ENCODE results near the gene PLD4.
"Not testable (repeated sequence)": the region's sequence is repeated elsewhere in the genome, so short reads cannot be mapped to it uniquely, and the experiment has no call there.

Gene PLD4

DNA sequence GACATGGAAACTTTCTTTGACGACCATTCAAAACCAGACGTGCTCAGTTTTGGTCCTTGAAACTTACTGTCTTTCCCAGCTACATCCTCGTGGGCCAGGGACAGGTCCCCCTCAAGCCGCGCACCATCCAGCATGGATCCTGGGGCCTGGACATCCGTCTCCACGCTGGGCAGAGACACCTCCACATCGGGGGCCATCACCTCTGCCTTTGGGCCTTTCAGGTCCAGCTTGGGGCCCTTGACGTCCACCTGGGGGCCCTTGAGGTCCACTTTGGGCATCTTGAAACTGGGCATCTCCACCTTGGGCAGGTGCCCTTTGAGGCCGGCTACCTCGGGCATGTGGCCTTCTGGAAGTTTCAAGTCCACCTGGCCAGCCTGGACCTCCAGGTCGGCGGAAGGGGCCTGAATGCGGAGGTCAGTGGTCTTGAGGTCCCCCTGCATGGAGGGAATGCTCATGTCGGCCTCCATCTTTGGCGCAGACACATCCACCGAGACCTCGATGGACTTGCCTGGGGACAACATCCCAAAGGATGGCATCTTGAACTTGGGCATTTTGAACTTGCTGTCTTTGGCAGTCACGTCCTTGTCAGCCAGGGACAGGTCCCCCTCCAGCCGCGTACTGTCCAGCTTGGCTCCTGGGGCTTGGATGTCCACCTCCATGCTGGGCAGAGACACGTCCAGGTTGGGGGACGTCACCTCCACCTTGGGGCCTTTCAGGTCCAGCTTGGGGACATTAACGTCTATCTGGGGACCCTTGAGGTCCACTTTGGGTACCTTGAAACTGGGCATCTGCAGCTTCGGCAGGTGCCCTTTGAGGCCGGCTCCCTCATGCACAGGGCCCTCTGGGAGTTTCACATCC is 17.1 kb downstream of the PLD4 start:
- DNase-seq (ENCODE audit: low spot score) = no peak

DNA sequence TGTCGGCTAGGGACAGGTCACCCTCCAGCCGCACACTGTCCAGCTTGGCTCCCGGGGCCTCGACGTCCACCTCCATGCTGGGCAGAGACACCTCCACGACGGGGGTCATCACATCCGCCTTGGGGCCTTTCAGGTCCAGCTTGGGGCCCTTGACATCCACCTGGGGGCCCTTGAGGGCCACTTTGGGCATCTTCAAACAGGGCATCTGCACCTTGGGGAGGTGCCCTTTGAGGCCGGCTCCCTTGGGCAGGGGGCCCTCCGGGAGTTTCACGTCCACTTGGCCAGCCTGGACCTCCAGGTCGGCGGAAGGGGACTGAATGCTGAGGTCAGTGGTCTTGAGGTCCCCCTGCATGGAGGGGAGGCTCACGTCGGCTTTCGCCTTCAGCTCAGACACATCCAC is 17.9 kb downstream of the PLD4 start:
- no peak for DNase-seq (ENCODE audit: low spot score)

DNA sequence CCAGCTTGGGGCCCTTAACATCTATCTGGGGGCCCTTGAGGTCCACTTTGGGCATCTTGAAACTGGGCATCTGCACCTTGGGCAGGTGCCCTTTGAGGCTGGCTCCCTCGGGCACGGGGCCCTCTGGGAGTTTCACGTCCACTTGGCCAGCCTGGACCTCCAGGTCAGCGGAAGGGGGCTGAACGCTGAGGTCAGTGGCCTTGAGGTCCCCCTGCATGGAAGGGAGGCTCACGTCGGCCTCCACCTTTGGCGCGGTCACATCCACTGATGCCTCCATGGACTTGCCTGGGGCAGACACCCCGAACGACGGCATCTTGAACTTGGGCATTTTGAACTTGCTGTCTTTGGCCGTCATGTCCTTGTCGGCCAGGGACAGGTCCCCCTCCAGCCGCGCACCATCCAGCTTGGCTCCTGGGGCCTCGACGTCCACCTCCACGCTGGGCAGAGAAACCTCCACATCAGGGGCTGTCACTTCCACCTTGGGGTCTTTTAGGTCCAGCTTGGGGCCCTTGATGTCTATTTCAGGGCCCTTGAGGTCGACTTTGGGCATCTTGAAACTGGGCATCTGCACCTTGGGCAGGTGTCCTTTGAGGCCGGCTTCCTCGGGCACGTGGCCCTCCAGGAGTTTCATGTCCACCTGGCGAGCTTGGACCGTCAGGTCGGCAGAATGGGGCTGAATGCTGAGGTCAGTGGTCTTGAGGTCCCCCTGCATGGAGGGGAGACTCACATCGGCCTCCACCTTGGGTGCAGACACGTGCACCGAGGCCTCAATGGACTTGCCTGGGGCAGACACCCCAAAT is 18.7 kb downstream of the PLD4 start:
- not testable (repeated sequence) for DNase-seq (ENCODE audit: low spot score)

DNA sequence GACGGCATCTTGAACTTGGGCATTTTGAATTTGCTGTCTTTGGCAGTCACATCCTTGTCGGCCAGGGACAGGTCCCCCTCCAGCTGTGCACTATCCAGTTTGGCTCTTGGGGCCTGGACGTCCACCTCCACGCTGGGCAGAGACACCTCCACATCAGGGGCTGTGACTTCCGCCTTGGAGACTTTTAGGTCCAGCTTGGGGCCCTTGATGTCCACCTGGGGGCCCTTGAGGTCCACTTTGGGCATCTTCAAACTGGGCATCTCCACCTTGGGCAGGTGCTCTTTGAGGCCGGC is 19.3 kb downstream of the PLD4 start:
- DNase-seq (ENCODE audit: low spot score) = not testable (repeated sequence)

DNA sequence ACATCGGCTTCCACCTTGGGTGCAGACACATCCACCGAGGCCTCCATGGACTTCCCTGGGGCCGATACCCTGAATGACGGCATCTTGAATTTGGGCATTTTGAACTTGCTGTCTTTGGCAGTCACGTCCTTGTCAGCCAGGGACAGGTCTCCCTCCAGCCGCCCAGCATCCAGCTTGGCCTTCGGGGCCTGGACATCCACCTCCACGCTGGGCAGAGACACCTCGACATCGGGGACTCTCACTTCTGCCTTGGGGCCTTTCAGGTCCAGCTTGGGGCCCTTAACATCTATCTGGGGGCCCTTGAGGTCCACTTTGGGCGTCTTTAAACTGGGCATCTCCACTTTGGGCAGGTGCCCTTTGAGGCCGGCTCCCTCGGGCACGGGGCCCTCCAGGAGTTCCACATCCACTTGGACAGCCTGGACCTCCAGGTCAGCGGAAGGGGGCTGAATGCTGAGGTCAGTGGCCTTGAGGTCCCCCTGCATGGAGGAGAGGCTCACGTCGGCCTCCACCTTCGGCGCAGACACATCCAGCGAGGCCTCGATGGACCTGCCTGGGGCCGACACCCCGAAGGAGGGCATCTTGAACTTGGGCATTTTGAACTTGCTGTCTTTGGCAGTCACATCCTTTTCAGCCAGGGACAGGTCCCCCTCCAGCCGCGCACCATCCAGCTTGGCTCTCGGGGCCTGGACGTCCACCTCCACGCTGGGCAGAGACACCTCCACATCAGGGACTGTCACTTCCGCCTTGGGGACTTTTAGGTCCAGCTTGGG is 19.9 kb downstream of the PLD4 start:
- DNase-seq (ENCODE audit: low spot score) = not testable (repeated sequence)

DNA sequence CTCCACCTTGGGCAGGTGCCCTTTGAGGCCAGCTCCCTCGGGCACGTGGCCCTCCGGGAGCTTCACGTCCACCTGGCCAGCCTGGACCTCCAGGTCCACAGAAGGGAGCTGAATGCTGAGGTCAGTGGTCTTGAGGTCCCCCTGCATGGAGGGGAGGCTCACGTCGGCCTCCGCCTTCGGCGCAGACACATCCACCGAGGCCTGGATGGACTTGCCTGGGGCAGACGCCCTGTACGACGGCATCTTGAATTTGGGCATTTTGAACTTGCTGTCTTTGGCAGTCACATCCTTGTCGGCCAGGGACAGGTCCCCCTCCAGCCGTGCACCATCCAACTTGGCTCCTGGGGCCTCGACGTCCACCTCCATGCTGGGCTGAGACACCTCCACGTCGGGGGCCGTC is 20.6 kb downstream of the PLD4 start:
- DNase-seq (ENCODE audit: low spot score) = not testable (repeated sequence)

DNA sequence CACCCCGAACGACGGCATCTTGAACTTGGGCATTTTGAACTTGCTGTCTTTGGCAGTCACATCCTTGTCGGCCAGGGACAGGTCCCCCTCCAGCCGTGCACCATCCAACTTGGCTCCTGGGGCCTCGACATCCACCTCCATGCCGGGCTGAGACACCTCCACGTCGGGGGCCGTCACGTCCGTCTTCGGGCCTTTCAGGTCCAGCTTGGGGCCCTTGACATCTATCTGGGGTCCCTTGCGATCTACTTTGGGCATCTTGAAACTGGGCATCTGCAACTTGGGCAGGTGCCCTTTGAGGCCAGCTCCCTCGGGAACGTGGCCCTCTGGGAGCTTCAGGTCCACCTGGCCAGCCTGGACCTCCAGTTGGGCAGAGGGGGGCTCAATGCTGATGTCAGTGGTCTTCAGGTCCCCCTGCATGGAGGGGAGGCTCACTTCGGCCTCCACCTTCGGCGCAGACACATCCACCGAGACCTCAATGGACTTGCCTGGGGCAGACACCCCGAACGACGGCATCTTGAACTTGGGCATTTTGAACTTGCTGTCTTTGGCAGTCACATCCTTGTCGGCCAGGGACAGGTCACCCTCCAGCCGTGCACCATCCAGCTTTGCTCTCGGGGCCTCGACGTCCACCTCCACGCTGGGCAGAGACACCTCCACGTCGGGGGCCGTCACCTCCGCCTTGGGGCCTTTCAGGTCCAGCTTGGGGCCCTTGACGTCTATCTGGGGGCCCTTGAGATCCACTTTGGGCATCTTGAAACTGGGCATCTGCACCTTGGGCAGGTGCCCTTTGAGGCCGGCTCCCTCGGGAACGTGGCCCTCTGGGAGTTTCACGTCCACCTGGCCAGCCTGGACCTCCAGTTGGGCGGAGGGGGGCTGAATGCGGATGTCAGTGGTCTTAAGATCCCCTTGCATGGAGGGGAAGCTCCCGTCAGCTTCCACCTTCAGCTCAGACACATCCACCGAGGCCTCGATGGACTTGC is 21.6 kb downstream of the PLD4 start:
- DNase-seq (ENCODE audit: low spot score) = not testable (repeated sequence)

DNA sequence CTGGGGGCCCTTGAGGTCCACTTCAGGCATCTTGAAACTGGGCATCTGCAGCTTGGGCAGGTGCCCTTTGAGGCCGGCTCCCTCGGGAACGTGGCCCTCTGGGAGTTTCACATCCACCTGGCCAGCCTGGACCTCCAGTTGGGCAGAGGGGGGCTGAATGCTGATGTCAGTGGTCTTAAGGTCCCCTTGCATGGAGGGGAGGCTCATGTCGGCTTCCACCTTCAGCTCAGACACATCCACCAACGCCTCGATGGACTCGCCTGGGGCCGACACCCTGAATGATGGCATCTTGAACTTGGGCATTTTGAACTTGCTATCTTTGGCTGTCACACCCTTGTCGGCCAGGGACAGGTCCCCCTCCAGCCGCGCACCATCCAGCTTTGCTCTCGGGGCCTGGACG is 22.5 kb downstream of the PLD4 start:
- not testable (repeated sequence) for DNase-seq (ENCODE audit: low spot score)

DNA sequence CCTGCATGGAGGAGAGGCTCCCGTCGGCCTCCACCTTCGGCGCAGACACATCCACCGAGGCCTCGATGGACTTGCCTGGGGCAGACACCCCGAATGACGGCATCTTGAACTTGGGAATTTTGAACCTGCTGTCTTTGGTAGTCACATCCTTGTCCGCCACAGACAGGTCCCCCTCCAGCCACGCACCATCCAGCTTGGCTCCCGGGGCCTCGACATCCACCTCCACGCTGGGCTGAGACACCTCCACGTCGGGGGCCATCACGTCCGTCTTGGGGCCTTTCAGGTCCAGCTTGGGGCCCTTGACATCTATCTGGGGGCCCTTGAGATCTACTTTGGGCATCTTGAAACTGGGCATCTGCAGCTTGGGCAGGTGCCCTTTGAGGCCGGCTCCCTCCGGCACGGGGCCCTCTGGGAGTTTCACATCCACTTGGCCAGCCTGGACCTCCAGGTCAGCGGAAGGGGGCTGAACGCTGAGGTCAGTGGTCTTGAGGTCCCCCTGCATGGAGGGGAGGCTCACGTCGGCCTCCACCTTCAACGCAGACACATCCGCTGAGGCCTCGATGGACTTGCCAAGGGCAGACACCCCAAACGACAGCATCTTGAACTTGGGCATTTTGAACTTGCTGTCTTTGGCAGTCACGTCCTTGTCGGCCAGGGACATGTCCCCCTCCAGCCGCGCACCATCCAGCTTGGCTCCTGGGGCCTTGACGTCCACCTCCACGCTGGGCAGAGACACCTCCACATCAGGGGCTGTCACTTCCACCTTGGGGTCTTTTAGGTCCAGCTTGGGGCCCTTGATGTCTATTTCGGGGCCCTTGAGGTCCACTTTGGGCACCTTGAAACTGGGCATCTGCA is 23.4 kb downstream of the PLD4 start:
- DNase-seq (ENCODE audit: low spot score) = not testable (repeated sequence)

DNA sequence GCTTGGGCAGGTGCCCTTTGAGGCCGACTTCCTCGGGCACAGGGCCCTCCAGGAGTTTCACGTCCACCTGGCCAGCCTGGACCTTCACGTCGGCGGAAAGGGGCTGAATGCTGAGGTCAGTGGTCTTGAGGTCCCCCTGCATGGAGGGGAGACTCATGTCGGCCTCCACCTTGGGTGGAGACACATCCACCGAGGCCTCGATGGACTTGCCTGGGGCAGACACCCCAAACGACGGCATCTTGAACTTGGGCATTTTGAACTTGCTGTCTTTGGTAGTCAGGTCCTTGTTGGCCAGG is 24.0 kb downstream of the PLD4 start:
- DNase-seq (ENCODE audit: low spot score) = no peak

DNA sequence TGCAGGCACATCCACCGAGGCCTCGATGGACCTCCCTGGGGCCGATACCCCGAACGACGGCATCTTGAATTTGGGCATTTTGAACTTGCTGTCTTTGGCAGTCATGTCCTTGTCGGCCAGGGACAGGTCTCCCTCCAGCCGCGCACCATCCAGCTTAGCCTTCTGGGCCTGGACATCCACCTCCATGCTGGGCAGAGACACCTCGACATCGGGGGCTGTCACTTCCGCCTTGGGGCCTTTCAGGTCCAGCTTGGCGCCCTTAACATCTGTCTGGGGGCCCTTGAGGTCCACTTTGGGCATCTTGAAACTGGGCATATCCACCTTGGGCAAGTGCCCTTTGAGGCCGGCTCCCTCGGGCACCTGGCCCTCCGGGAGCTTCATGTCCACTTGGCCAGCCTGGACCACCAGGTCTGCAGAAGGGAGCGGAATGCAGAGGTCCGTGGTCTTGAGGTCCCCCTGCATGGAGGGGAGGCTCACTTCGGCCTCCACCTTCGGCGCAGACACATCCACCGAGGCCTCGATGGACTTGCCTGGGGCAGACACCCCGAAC is 24.8 kb downstream of the PLD4 start:
- not testable (repeated sequence) for DNase-seq (ENCODE audit: low spot score)

DNA sequence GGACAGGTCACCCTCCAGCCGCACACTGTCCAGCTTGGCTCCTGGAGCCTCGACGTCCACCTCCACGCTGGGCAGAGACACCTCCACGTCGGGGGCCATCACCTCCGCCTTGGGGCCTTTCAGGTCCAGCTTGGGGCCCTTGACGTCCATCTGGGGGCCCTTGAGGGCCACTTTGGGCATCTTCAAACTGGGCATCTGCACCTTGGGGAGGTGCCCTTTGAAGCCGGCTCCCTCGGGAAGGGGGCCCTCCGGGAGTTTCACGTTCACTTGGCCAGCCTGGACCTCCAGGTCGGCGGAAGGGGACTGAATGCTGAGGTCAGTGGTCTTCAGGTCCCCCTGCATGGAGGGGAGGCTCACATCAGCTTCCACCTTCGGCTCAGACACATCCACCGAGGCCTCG is 25.3 kb downstream of the PLD4 start:
- DNase-seq (ENCODE audit: low spot score) = no peak

DNA sequence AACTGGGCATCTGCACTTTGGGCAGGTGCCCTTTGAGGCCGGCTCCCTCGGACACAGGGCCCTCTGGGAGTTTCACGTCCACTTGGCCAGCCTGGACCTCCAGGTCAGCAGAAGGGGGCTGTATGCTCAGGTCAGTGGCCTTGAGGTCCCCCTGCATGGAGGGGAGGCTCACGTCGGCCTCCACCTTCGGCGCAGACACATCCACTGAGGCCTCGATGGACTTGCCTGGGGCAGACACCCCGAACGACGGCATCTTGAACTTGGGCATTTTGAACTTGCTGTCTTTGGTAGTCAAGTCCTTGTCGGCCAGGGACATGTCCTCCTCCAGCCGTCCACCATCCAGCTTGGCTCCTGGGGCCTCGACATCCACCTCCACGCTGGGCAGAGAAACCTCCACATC is 26.0 kb downstream of the PLD4 start:
- not testable (repeated sequence) for DNase-seq (ENCODE audit: low spot score)

DNA sequence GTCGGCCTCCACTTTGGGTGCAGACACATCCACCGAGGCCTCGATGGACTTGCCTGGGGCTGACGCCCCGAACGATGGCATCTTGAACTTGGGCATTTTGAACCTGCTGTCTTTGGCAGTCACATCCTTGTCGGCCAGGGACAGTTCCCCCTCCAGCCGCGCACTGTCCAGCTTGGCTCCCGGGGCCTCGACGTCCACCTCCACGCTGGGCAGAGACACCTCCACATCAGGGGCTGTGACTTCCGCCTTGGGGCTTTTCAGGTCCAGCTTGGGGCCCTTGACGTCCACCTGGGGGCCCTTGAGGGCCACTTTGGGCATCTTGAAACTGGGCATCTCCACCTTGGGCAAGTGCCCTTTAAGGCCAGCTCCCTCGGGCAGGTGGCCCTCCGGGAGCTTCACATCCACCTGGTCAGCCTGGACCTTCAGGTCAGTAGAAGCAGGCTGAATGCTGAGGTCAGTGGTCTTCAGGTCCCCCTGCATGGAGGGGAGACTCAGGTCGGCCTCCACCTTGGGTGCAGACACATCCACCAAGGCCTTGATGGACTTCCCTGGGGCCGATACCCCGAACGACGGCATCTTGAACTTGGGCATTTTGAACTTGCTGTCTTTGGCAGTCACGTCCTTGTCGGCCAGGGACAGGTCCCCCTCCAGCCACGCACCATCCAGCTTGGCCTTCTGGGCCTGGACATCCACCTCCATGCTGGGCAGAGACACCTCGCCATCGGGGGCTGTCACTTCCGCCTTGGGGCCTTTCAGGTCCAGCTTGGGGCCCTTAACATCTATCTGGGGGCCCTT is 27.4 kb downstream of the PLD4 start:
- not testable (repeated sequence) for DNase-seq (ENCODE audit: low spot score)

DNA sequence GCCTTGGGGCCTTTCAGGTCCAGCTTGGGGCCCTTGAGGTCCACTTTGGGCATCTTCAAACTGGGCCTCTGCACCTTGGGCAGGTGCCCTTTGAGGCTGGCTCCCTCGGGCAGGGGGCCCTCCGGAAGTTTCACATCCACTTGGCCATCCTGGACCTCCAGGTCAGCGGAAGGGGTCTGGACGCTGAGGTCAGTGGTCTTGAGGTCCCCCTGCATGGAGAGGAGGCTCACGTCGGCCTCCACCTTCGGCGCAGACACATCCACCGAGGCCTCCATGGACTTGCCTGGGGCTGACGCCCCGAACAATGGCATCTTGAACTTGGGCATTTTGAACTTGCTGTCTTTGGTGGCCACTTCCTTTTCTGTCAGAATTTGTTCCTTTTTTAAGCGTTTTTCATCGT is 28.4 kb downstream of the PLD4 start:
- no peak for DNase-seq (ENCODE audit: low spot score)

DNA sequence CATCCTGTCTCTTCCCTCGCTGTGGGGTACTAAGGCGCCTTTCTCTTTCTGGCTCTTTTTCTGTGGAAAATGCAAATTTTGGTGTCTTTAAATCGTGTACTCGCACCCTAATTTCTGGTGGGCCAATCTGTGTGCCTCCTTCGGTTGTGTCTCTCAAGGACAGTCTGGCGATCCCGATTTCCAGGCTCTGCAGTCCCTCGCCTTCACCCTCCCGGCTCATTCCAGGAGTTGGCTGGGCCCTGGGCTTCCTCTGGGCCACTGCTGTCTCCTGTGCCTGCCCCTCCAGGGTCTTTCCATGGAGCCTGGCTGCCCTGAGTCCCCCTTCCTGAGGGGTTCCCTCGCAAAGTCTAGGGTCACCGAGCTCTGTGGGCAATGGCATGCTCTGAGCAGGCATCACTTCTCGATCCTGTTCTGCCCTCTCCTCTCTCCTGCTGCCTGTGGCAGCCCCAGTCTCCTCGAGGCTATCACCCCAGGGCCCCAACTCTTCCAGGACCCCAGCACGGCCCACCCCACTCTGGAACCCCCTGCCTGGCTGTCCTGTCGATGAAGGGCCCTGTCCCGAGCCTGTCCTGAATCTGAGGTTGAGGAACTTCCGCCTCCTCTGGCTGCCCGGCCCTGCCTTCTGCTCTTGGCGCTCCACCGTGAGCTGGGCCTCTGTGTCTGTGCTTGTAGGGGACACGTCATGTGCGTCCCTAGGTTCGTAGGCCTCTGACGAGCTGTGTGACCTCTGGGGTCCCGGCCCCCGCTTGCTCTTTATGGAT is 29.4 kb downstream of the PLD4 start:
- no peak for DNase-seq (ENCODE audit: low spot score)

DNA sequence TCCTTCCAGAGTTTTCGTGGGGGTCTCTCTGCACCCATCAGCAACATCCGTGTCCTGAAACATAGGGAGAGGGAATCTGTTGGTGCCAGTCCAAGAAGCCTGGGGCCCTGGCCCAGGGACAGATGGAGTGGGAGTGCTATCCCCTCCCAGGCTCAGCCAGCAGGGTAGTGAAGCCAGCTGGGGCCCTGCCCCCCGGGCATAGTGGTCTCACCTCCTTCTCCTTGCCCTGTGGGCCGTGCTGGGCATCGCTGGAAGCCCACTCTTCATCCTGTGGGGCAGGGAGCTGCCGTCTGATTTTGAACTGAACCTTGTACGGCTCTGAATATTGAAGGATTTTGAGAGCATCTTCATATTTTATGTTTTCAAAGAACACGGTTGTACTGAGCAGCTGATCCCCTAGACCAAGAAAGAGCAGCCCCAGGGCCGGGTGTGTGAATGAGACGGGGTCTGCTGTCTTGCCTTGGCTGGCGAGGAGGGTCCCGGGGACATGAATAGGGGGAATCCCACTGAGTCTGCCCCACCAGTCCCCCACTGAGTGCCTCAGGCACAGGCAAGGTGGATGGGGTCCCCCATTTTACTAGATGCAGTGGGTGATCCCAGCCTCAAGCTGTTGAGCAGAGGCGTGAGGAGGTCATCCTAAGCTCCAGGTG is 30.2 kb downstream of the PLD4 start:
- DNase-seq (ENCODE audit: low spot score) = no peak

DNA sequence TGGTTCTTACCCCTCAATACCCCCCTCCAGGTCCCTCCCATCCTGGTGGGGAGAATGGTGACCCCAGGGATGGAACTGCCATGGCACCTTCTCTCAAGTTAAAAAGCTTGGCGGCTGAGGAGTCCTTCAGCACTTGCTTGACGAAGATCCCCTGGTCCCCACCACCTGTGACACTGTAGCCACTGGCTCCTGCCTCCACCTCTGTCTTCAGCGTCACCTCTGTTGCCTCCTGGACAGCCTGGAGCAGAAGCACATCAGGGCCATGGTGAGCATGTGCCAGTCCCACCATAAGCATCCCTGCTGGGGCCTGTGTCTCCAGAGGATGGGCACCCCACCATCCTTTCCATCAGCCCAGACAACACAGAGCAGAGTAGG is 30.7 kb downstream of the PLD4 start:
- no peak for DNase-seq (ENCODE audit: low spot score)
